Bronchial epithelial cell (primary cell): ENCODE data around the gene SLC26A11. TPM values are rescaled to one million over a fixed set of nuclear protein-coding genes. Genes with fewer than 3 reads are reported as not detected.

Source experiments
- DNase-seq: peaks from one replicate; pipeline ENCODE4 v3.0.0-alpha.2; 2010; ENCODE audit warnings: low read depth
- FAIRE-seq: peaks from 2 replicates; lab custom pipeline; 2011; peaks lifted over from hg19 to GRCh38; lab: Jason Lieb, UNC
- H3K27me3 ChIP-seq: 2 replicates; pipeline ENCODE4 v1.5.1; 2011; ENCODE audit warnings: low read length; ENCODE audit not compliant: control insufficient read depth, insufficient read depth
- H3K36me3 ChIP-seq: 2 replicates; pipeline ENCODE4 v1.5.1; 2011; ENCODE audit warnings: low read length; ENCODE audit not compliant: control insufficient read depth, insufficient read depth
- H3K4me3 ChIP-seq: 2 replicates; pipeline ENCODE4 v1.5.1; 2011; ENCODE audit warnings: mild to moderate bottlenecking, low read depth, low read length, control low read depth
- total RNA-seq: library from RNA; depleted of rRNA; stranded (reverse); fragments of >200 nt; gene quantifications from 2 replicates; pipeline ENCODE4 v1.2.1, GENCODE V29; 2014
- TF ChIP-seq, protein P1 (sequence below): IDR thresholded peaks from 2 replicates; pipeline ENCODE4 v1.5.1; 2011; ENCODE audit warnings: mild to moderate bottlenecking, moderate library complexity, low read length, control low read depth, inconsistent platforms; ENCODE audit not compliant: insufficient read depth, severe bottlenecking

Gene SLC26A11
- total RNA-seq, 1 donor from 2014 or later: 1.3 TPM

DNA sequence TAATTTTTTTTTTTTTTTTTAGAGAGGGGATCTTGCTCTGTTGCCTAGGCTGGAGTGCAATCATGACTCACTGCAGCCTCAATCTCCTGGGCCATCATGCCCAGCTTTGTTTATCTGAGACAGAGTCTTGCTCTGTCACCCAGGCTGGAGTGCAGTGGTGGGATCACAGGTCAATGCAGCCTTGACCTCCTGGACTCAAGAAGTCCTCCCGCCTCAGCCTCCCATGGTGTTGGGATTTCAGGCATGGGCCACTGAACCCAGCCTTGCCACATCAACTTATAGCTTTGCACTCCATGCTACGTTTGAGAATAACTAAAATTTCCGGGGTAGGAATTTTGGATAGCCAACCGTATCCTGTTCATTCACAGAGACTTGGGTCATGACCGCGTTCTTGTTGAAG is 71.0 kb downstream of the SLC26A11 start:
- Histone ChIP-seq H3K36me3 (peaks cover 35% of the 10 kb centered on the region), H3K27me3 (no peaks in the 10 kb centered on the region), H3K4me3 (no peak overlapping the region)
- FAIRE-seq (no peak), DNase-seq (no peak)
- TF ChIP-seq, protein P1, sequence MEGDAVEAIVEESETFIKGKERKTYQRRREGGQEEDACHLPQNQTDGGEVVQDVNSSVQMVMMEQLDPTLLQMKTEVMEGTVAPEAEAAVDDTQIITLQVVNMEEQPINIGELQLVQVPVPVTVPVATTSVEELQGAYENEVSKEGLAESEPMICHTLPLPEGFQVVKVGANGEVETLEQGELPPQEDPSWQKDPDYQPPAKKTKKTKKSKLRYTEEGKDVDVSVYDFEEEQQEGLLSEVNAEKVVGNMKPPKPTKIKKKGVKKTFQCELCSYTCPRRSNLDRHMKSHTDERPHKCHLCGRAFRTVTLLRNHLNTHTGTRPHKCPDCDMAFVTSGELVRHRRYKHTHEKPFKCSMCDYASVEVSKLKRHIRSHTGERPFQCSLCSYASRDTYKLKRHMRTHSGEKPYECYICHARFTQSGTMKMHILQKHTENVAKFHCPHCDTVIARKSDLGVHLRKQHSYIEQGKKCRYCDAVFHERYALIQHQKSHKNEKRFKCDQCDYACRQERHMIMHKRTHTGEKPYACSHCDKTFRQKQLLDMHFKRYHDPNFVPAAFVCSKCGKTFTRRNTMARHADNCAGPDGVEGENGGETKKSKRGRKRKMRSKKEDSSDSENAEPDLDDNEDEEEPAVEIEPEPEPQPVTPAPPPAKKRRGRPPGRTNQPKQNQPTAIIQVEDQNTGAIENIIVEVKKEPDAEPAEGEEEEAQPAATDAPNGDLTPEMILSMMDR: no peak

GRCh38 chr17:80291691-80292487 is 71.7 kb downstream of the SLC26A11 start:
- FAIRE-seq (no peak), DNase-seq (no peak)
- Histone ChIP-seq H3K27me3 (no peaks in the 10 kb centered on the region), H3K36me3 (peaks cover 39% of the 10 kb centered on the region), H3K4me3 (no peak overlapping the region)
- TF ChIP-seq, protein P1: no peak

GRCh38 chr17:80292521-80292971 is 72.3 kb downstream of the SLC26A11 start:
- H3K36me3 ChIP-seq: peaks cover 39% of the 10 kb centered on the region
- FAIRE-seq: no peak
- TF ChIP-seq, protein P1: no peak

GRCh38 chr17:80294210-80294609 is 74.0 kb downstream of the SLC26A11 start:
- peaks cover 35% of the 10 kb centered on the region for H3K36me3 ChIP-seq
- DNase-seq (no peak), FAIRE-seq (no peak)

More at GRCh38 chr17:80292521-80292971, 72.3 kb downstream of the SLC26A11 start:
- H3K4me3 ChIP-seq: no peak overlapping the region
- H3K27me3 ChIP-seq: no peaks in the 10 kb centered on the region
- DNase-seq: no peak

GRCh38 chr17:80294653-80295052 is 74.4 kb downstream of the SLC26A11 start:
- TF ChIP-seq, protein P1: no peak
- DNase-seq: no peak
- FAIRE-seq: no peak
- Histone ChIP-seq H3K27me3 (no peaks in the 10 kb centered on the region), H3K36me3 (peaks cover 34% of the 10 kb centered on the region), H3K4me3 (no peak overlapping the region)

More at GRCh38 chr17:80294210-80294609, 74.0 kb downstream of the SLC26A11 start:
- Histone ChIP-seq H3K4me3 (no peak overlapping the region), H3K27me3 (no peaks in the 10 kb centered on the region)
- TF ChIP-seq, protein P1: no peak
